ENCODE data around the gene TM4SF18.
A peak's percentile ranks its signal among the peaks of the same experiment; 100 is the strongest.

The TM4SF18 gene

GRCh38 chr3:149325581-149325980 is 7.9 kb downstream of the TM4SF18 start:
- peaks cover 31% of the 10 kb centered on the region for H3K36me3 ChIP-seq (ENCODE audit: control insufficient read depth, insufficient read depth, low read length)
- H3K4me3 ChIP-seq (ENCODE audit: extremely low read depth, insufficient read depth, low read length, poor library complexity, severe bottlenecking), result no peak overlapping the region
- H3K27ac ChIP-seq (ENCODE audit: low read depth, low read length, severe bottlenecking), result no peak overlapping the region
- no peaks in the 10 kb centered on the region for H3K9me3 ChIP-seq (ENCODE audit: control insufficient read depth, low read length)
- peaks cover 8% of the 10 kb centered on the region for H3K4me1 ChIP-seq (ENCODE audit: control insufficient read depth, insufficient read depth, low read length, poor library complexity, severe bottlenecking)

- Histone ChIP-seq H3K36me3 (ENCODE audit: control insufficient read depth, insufficient read depth, low read length) (peaks cover 27% of the 10 kb centered on the region), H3K4me1 (ENCODE audit: control insufficient read depth, insufficient read depth, low read length, poor library complexity, severe bottlenecking) (peaks cover 5% of the 10 kb centered on the region), H3K9me3 (ENCODE audit: control insufficient read depth, low read length) (no peaks in the 10 kb centered on the region), H3K27ac (ENCODE audit: low read depth, low read length, severe bottlenecking) (no peak overlapping the region), H3K4me3 (ENCODE audit: extremely low read depth, insufficient read depth, low read length, poor library complexity, severe bottlenecking) (no peak overlapping the region)
Observed at GRCh38 chr3:149324332-149324731, 9.1 kb downstream of the TM4SF18 start.

- H3K27ac ChIP-seq (ENCODE audit: low read depth, low read length, severe bottlenecking), result no peak overlapping the region
- H3K4me3 ChIP-seq (ENCODE audit: extremely low read depth, insufficient read depth, low read length, poor library complexity, severe bottlenecking), result no peak overlapping the region
- H3K36me3 ChIP-seq (ENCODE audit: control insufficient read depth, insufficient read depth, low read length), result peaks cover 21% of the 10 kb centered on the region
- no CpG with 5 or more reads among the region's 2 CpGs for WGBS, 2 experiments (ENCODE audit: insufficient coverage in 2 of 2)
- no peaks in the 10 kb centered on the region for H3K9me3 ChIP-seq (ENCODE audit: control insufficient read depth, low read length)
- peaks cover 3% of the 10 kb centered on the region for H3K4me1 ChIP-seq (ENCODE audit: control insufficient read depth, insufficient read depth, low read length, poor library complexity, severe bottlenecking)
Observed at GRCh38 chr3:149321640-149322039, 11.8 kb downstream of the TM4SF18 start.

DNA sequence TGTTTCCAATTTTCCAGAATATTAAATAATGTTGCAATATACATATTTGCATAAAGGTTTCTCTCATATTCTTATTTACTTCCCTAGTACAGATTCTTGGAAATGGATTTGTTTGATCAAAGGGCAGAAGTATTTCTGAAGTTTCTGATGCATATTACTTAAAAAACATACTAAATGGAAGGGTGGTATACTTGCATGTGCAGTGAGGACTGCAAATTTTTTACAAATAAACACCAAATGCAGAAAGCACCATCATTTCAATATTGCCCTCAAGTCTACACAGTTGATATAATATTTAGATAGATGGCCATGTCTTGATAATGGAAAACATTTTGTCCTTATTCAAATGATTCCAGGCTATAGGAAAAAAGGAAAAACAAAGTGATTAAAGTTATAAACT is 12.3 kb downstream of the TM4SF18 start:
- no peaks in the 10 kb centered on the region for H3K9me3 ChIP-seq (ENCODE audit: control insufficient read depth, low read length)
- H3K4me1 ChIP-seq (ENCODE audit: control insufficient read depth, insufficient read depth, low read length, poor library complexity, severe bottlenecking), result peaks cover 8% of the 10 kb centered on the region
- H3K4me3 ChIP-seq (ENCODE audit: extremely low read depth, insufficient read depth, low read length, poor library complexity, severe bottlenecking), result no peak overlapping the region
- peaks cover 21% of the 10 kb centered on the region for H3K36me3 ChIP-seq (ENCODE audit: control insufficient read depth, insufficient read depth, low read length)
- no peak overlapping the region for H3K27ac ChIP-seq (ENCODE audit: low read depth, low read length, severe bottlenecking)

GRCh38 chr3:149319750-149320149 is 13.7 kb downstream of the TM4SF18 start:
- H3K4me1 ChIP-seq (ENCODE audit: control insufficient read depth, insufficient read depth, low read length, poor library complexity, severe bottlenecking), result peaks cover 19% of the 10 kb centered on the region
- no peak overlapping the region for H3K27ac ChIP-seq (ENCODE audit: low read depth, low read length, severe bottlenecking)
- 84 to 92% methylated on average over 2 to 3 of the region's 3 CpGs for WGBS, 2 experiments (ENCODE audit: insufficient coverage in 2 of 2)

DNA sequence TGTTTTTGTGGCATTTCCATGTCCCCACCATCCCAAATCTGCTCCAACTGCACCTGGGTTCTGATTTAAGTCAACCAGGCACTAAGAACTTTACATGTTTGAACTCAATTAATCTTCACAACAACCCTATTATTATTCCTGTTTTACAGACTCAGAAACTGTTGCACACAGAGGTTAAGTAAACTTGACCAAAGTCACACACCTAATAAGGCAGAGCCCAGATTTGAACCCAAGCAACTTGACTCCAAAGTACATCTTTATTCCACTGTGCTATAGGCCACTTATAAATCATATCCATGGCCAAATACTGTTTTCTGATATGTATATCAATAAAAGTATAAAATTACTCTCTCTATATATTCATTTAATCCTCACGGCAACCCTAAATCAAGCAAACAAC is 16.4 kb downstream of the TM4SF18 start:
- peaks cover 19% of the 10 kb centered on the region for H3K4me1 ChIP-seq (ENCODE audit: control insufficient read depth, insufficient read depth, low read length, poor library complexity, severe bottlenecking)
- no peak overlapping the region for H3K4me3 ChIP-seq (ENCODE audit: extremely low read depth, insufficient read depth, low read length, poor library complexity, severe bottlenecking)
- no peak overlapping the region for H3K27ac ChIP-seq (ENCODE audit: low read depth, low read length, severe bottlenecking)
- 83% methylated on average over 1 of the region's 1 CpG; no CpG with 5 or more reads in 1 of the 2 experiments for WGBS, 2 experiments (ENCODE audit: insufficient coverage in 2 of 2)
- H3K36me3 ChIP-seq (ENCODE audit: control insufficient read depth, insufficient read depth, low read length), result peaks cover 4% of the 10 kb centered on the region
- H3K9me3 ChIP-seq (ENCODE audit: control insufficient read depth, low read length), result no peaks in the 10 kb centered on the region

More at GRCh38 chr3:149319750-149320149, 13.7 kb downstream of the TM4SF18 start:
- peaks cover 19% of the 10 kb centered on the region for H3K36me3 ChIP-seq (ENCODE audit: control insufficient read depth, insufficient read depth, low read length)
- no peak overlapping the region for H3K4me3 ChIP-seq (ENCODE audit: extremely low read depth, insufficient read depth, low read length, poor library complexity, severe bottlenecking)
- H3K9me3 ChIP-seq (ENCODE audit: control insufficient read depth, low read length), result no peaks in the 10 kb centered on the region

GRCh38 chr3:149316437-149316836 is 17.0 kb downstream of the TM4SF18 start:
- Histone ChIP-seq H3K36me3 (ENCODE audit: control insufficient read depth, insufficient read depth, low read length) (no peaks in the 10 kb centered on the region), H3K4me1 (ENCODE audit: control insufficient read depth, insufficient read depth, low read length, poor library complexity, severe bottlenecking) (peaks cover 19% of the 10 kb centered on the region), H3K4me3 (ENCODE audit: extremely low read depth, insufficient read depth, low read length, poor library complexity, severe bottlenecking) (no peak overlapping the region), H3K27ac (ENCODE audit: low read depth, low read length, severe bottlenecking) (no peak overlapping the region), H3K9me3 (ENCODE audit: control insufficient read depth, low read length) (no peaks in the 10 kb centered on the region)
- 100% methylated on average over 1 to 2 of the region's 2 CpGs for WGBS, 2 experiments (ENCODE audit: insufficient coverage in 2 of 2)

- WGBS, 2 experiments (ENCODE audit: insufficient coverage in 2 of 2), result no CpG with 5 or more reads among the region's 3 CpGs
- Histone ChIP-seq H3K36me3 (ENCODE audit: control insufficient read depth, insufficient read depth, low read length) (no peaks in the 10 kb centered on the region), H3K27ac (ENCODE audit: low read depth, low read length, severe bottlenecking) (peak overlapping the region; percentile 44), H3K4me1 (ENCODE audit: control insufficient read depth, insufficient read depth, low read length, poor library complexity, severe bottlenecking) (peaks cover 19% of the 10 kb centered on the region), H3K4me3 (ENCODE audit: extremely low read depth, insufficient read depth, low read length, poor library complexity, severe bottlenecking) (no peak overlapping the region), H3K9me3 (ENCODE audit: control insufficient read depth, low read length) (no peaks in the 10 kb centered on the region)
Observed at GRCh38 chr3:149315694-149316093, 17.7 kb downstream of the TM4SF18 start.

DNA sequence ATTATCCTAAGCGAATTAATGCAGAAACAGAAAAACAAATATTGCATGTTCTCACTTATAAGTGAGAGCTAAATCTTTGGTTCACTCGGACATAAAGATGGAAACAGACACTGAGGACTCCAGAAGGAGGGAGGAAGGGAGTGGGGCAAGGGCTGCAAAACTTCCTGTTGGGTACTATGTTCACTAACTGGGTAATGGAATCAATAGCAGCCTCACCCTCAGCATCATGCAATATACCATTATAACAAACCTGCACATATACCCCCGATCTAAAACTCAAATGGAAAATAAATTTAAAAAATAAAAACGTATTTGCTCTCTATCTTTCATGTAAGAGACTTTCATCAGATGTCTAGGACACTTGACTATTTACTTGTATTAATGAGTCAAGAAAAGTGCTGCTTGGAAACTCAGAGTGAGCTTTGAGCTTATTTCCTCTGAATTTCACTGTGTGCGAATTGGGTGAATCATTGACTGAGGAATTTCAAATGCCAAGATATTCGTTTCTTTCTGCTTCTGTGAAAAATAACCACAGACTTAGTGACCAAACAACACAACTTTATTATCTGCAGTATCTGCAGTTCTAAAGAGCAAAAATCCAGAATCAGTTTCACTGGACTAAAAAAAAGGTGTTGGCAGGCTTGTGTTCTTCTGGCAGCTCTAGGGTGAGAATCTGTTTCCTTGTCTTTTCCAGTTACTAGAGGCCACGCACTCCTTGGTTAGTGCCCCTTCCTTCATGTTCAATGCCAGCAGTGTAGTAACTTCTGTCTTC is 18.4 kb downstream of the TM4SF18 start:
- H3K27ac ChIP-seq (ENCODE audit: low read depth, low read length, severe bottlenecking), result peak overlapping the region; percentile 44
- peaks cover 19% of the 10 kb centered on the region for H3K4me1 ChIP-seq (ENCODE audit: control insufficient read depth, insufficient read depth, low read length, poor library complexity, severe bottlenecking)
- H3K36me3 ChIP-seq (ENCODE audit: control insufficient read depth, insufficient read depth, low read length), result no peaks in the 10 kb centered on the region
- peaks cover 2% of the 10 kb centered on the region for H3K9me3 ChIP-seq (ENCODE audit: control insufficient read depth, low read length)
- 82 to 88% methylated on average over 4 to 5 of the region's 7 CpGs for WGBS, 2 experiments (ENCODE audit: insufficient coverage in 2 of 2)
- H3K4me3 ChIP-seq (ENCODE audit: extremely low read depth, insufficient read depth, low read length, poor library complexity, severe bottlenecking), result no peak overlapping the region

GRCh38 chr3:149313542-149313941 is 19.9 kb downstream of the TM4SF18 start:
- no peak overlapping the region for H3K27ac ChIP-seq (ENCODE audit: low read depth, low read length, severe bottlenecking)
- H3K9me3 ChIP-seq (ENCODE audit: control insufficient read depth, low read length), result peaks cover 5% of the 10 kb centered on the region
- 100% methylated on average over 1 of the region's 1 CpG; no CpG with 5 or more reads in 1 of the 2 experiments for WGBS, 2 experiments (ENCODE audit: insufficient coverage in 2 of 2)
- no peak overlapping the region for H3K4me3 ChIP-seq (ENCODE audit: extremely low read depth, insufficient read depth, low read length, poor library complexity, severe bottlenecking)
- no peaks in the 10 kb centered on the region for H3K36me3 ChIP-seq (ENCODE audit: control insufficient read depth, insufficient read depth, low read length)
- peaks cover 19% of the 10 kb centered on the region for H3K4me1 ChIP-seq (ENCODE audit: control insufficient read depth, insufficient read depth, low read length, poor library complexity, severe bottlenecking)

DNA sequence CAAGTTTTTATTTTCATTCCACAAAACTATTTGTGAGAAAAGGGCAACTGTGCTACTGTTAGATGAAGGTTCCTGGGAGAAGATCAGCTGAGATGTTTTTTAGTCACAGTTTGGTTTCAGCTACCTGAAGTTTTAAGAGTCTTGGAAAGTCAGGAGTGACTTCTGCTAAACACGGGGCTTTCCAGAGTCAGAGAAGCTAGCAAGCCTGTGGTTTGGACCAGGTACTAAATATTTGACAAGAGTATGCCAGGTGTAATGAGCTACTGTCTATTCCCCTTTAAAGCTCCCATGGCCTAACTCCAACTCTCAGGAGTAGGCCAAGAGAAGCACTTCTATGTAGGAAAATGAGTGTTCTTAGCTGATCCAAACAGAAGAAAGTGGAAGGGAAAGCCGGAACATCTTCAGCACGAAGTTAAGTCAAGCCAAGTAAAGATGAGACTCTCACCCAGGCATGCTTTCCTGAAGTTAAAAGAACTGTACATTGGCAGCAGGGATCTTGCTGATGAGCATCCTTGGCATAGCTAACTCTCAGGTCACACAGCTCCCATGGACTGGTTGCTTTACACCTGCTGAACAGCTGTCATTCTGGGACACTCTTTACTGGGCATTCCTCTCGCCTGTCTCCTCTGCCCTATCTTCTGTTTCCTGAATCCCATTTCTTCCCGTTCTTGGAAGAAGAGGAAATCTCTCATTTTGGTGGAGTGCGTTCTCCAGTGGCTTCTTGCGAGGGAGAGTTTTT is 22.5 kb downstream of the TM4SF18 start:
- WGBS, 2 experiments (ENCODE audit: insufficient coverage in 2 of 2), result 88 to 91% methylated on average over 4 to 5 of the region's 7 CpGs
- Histone ChIP-seq H3K9me3 (ENCODE audit: control insufficient read depth, low read length) (peaks cover 5% of the 10 kb centered on the region), H3K36me3 (ENCODE audit: control insufficient read depth, insufficient read depth, low read length) (no peaks in the 10 kb centered on the region), H3K4me3 (ENCODE audit: extremely low read depth, insufficient read depth, low read length, poor library complexity, severe bottlenecking) (no peak overlapping the region), H3K4me1 (ENCODE audit: control insufficient read depth, insufficient read depth, low read length, poor library complexity, severe bottlenecking) (peaks cover 12% of the 10 kb centered on the region), H3K27ac (ENCODE audit: low read depth, low read length, severe bottlenecking) (no peak overlapping the region)

All from mesodermal cell (in vitro differentiated cells).